ENCODE results near the gene FAM168A.
"Not testable (repeated sequence)": the region's sequence is repeated elsewhere in the genome, so short reads cannot be mapped to it uniquely, and the experiment has no call there.

Gene FAM168A

GRCh38 chr11:73467505-73467904 is 130.4 kb downstream of the FAM168A start:
- DNase-seq (ENCODE audit: low spot score) = no peak

DNA sequence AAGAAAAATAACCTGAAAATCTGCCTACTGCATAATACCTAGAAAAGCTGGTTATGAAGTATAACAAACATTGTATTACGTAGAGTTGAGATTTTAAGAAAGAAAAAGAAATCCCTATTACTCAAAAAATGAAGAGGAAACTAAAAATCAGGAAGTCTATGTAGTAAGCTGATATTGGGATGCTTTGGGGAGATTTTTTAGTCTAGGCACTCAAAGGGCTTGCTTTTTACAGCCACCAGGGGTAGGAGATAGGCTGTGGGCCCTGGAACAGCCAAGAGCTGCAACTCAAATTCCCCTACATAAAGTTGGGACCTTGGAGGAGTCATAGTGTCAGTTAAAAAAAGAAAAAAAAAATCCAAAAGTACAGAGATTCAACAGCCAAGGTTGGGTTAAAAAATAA is 131.3 kb downstream of the FAM168A start:
- DNase-seq (ENCODE audit: low spot score) = no peak

DNA sequence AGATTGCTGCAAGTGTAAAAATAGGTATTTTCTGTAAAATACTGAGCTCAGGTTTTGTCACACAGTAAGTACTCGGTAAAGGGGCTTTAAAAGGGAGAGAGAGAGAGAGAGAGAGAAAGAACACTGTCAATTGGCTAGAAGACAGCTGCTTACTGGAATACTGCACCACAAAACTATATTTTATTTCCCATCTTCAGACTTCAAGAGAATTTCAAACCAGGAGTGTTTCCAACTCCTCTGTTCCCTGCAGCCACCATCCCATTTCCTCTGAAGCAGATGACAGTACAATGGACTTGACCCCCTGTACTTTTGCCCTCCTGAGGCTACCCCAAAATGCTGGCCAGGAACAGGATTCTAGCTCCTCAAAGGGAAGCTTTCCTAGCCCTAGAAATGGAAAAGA is 132.0 kb downstream of the FAM168A start:
- no peak for DNase-seq (ENCODE audit: low spot score)

GRCh38 chr11:73465023-73465675 is 132.8 kb downstream of the FAM168A start:
- DNase-seq (ENCODE audit: low spot score) = peak; percentile 15

DNA sequence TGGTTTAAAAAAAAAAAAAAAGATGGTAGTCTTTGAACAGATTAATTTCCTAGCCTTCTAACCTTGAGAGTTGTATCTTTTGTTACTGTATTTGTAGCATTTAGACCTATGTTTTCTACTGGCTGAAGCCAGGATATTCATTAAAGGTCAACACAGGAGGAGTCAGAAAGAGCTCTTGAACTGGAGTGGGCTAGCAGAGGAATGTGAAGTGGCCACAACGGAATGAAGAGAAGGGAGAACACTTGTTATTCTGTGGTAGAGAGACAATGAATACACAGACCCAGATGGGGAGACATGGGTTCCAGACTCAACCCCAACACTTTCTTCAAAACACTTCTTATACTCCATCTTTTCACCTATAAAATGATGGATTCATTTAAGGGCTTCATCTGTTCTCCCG is 133.6 kb downstream of the FAM168A start:
- DNase-seq (ENCODE audit: low spot score) = no peak

- DNase-seq (ENCODE audit: low spot score) = peak; percentile 34
Observed at GRCh38 chr11:73463359-73463758, 134.6 kb downstream of the FAM168A start.

DNA sequence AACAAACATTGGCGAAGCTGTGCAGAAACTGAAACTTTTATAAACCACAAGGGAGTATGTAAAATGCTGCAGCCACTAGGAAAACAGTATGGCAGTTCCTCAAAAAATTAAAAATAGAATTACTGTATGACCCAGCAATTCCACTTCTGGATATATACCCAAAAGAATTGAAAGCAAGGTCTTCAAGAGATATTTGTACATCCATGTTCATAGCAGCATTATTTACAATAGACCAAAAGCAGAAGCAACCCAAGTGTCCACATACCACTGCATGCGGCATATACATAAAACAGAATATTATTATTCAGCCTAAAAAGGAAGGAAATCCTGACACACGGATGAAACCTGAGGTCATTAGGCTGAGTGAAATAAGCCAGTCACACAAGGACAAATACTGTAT is 135.9 kb downstream of the FAM168A start:
- DNase-seq (ENCODE audit: low spot score) = no peak

DNA sequence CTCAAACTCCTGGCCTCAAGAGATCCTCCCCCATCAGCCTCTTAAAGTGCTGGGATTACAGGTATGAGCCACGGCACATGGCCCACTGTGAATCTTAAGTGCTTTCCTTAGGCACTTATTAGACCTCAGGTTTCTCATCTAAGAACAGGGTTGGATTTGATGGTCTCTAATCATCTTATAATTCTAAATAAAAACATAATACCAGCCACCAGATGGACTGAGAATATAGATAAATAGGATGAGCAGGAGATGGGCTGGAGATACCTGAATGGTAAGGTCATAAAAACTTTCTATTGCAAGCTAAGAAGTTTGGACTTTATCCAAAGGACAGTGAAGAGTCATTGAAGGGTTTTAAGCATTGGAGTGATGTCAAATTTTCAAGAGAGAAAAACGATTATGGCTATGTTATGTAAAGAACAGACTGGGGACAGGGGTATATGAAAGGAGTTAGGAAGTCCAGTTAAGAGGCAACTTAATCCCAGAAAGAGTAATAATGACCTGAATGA is 136.5 kb downstream of the FAM168A start:
- DNase-seq (ENCODE audit: low spot score) = no peak

GRCh38 chr11:73458201-73458600 is 139.7 kb downstream of the FAM168A start:
- no peak for DNase-seq (ENCODE audit: low spot score)

- DNase-seq (ENCODE audit: low spot score) = no peak
Observed at GRCh38 chr11:73454987-73455386, 142.9 kb downstream of the FAM168A start.

- no peak for DNase-seq (ENCODE audit: low spot score)
Observed at GRCh38 chr11:73453562-73453961, 144.3 kb downstream of the FAM168A start.

- no peak for DNase-seq (ENCODE audit: low spot score)
Observed at GRCh38 chr11:73452726-73453125, 145.2 kb downstream of the FAM168A start.

GRCh38 chr11:73451896-73452295 is 146.0 kb downstream of the FAM168A start:
- no peak for DNase-seq (ENCODE audit: low spot score)

- no peak for DNase-seq (ENCODE audit: low spot score)
Observed at GRCh38 chr11:73446766-73447165, 151.1 kb downstream of the FAM168A start.

DNA sequence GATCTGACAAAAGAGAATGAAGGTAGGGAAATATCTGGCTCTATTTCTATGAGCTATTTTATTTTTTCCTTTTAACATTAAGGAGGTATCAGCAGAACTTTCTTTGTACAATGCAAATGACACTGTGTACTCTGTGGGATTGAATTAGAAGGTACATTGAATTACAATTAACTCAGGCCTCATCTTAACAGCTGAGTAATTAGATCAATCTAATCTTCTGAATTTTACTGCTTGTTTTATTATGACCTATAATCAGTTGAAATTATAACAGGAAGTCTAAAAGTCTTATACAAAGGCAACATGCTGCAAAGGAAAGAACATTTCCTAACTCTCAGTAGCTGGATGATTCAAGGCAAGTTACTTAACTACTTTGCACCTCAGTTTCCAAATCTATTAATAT is 151.9 kb downstream of the FAM168A start:
- no peak for DNase-seq (ENCODE audit: low spot score)

DNA sequence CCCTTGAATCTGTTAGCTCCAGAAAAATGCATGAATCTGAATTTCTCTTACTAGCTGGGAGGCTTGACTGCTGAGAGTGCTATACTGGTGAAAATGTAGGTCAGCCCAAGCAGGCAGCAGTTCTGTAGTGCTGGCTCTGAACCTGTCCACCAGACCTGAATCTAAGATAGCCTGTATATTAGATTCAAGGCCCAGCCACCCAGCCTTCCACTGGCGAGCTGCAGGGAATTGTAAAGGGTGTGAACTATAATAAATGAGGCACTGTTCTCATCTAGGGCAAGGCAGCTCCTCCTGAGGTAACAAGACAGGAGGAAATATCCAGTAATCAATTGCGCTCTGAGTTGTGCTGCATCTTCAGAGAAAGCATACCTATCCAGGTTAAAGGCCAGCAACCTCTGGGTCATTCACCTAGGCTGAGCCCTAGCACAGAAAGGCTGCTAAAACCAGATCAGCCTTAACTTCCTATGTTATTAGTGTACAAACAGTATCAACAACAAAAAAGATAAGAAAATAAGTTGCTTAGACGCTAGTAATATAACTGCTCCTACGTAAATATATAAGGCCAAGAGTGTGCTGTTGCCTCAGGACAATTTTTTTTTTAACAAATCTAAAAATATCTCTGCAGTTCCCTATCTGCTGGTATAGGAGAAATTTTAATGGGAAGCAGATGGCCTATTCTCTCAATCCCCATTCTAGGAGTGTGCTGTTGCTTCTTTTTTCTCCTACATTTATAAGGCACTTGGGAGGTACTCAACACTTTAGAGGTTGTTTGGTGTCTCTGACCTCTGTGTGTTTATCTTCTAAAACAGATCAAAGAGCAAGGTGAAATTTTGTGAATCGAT is 158.7 kb downstream of the FAM168A start:
- no peak for DNase-seq (ENCODE audit: low spot score)

- not testable (repeated sequence) for DNase-seq (ENCODE audit: low spot score)
Observed at GRCh38 chr11:73436859-73437258, 161.1 kb downstream of the FAM168A start.

DNA sequence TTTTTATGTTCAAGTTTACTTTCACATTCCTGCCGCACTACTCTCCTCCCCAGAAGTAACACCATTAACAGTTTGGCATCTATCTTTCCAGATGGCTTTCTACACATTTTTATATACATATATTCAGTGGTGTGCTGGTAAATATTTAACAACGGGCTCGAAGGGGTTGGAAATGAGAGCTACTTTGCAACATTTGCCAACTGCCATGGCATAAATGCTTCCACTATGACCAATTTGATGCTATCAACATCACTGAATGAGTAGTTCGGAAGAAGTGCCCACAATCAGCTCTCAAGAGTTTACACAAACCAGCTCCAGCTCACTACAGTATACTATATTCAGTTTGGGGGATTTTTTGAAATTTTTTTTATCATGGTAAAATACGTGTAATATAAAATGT is 166.5 kb downstream of the FAM168A start:
- DNase-seq (ENCODE audit: low spot score) = no peak

- no peak for DNase-seq (ENCODE audit: low spot score)
Observed at GRCh38 chr11:73430326-73430725, 167.6 kb downstream of the FAM168A start.

GRCh38 chr11:73429121-73429750 is 168.7 kb downstream of the FAM168A start:
- DNase-seq (ENCODE audit: low spot score) = no peak

- no peak for DNase-seq (ENCODE audit: low spot score)
Observed at GRCh38 chr11:73428699-73429098, 169.2 kb downstream of the FAM168A start.

DNA sequence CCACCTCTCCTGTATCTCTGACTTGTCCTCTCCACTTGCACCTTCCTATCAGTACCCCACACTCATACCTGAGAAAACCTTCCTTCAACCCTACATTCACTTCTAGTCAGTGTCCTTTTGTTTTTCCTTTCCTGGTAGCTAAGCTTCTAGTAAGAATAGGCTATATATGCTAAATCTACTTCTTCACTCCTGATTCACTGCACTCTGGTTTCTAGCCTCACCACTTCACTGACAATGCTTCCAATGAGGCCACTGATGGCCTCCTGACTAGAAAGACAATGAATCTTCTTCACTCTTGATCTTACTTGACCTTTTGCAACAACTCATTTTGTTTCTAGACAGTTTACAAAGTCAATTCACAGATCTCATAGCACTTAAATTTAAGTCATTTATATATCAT is 169.7 kb downstream of the FAM168A start:
- no peak for DNase-seq (ENCODE audit: low spot score)

Data from kidney tubule cell (primary cell).